Measurements from ENCODE around the gene LYL1.

DNA sequence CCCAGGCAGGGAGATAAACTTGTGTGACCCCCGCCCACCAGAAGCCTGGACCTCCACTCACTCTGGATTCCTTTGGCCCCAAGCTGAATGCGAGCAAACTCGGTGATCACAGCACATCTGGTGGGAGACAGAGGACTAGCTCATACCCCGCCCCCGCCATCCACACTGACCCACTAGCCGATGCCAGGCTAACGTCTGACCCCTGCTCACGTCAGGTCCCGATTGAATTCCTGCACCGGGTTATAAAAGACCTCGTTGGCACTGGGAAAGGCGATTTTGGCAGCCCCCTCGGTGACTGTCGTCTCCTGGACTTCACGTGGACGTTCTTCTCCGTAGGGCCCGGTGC is 13.3 kb upstream of the LYL1 start:
- TF ChIP-seq POLR2AphosphoS5 (IDR thresholded peaks at IDR 0.05; ENCODE audit: low read depth, low read length), result no peak
- no peak for TF ChIP-seq NR3C1 (CRISPR knock-in tag; IDR thresholded peaks at IDR 0.05)
- no peak for TF ChIP-seq NR2C2 (CRISPR knock-in tag; IDR thresholded peaks at IDR 0.05; ENCODE audit: borderline replicate concordance)
- no peak for TF ChIP-seq ZSCAN20 (CRISPR knock-in tag; IDR thresholded peaks at IDR 0.05; ENCODE audit: borderline replicate concordance)
